Colon (tissue), 2 donors: ENCODE data around the gene NFYA.

ENCODE experiments used
- FAIRE-seq: peaks from 2 replicates; lab custom pipeline; 2012; peaks lifted over from hg19 to GRCh38; lab: Jason Lieb, UNC
- donor health status: control.
- donor health status: control.

The NFYA gene

DNA sequence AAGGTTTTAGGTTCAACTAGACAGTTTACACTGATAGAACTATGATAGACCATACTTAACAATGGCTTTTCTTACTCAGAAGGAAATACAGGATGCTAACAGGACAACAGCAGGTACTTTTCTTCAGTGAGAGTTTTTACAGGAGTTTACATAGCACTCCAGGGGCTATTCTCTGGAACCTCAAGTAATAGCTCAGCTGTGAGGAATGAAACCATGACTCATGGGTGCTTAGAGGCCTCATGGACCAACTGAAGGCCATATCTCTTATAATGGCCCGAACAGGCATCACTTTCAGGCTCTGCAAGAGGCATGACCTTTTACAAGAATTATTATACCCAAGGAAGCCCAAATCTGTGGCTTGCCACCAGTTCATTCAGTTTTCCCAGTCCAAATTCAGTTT is 49.6 kb downstream of the NFYA start:
- FAIRE-seq: no peak

DNA sequence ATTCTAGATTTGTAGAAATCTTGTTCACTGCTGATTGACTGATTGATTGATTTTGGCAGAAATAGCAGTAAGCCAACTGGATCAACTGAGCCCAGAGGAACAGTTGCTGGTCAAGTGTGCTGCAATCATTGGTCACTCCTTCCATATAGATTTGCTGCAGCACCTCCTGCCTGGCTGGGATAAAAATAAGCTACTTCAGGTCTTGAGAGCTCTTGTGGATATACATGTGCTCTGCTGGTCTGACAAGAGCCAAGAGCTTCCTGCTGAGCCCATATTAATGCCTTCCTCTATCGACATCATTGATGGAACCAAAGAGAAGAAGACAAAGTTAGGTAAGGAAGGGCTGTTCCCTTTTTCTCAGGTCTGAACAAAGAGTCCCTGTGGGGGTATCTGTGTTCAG is 50.1 kb downstream of the NFYA start:
- no peak for FAIRE-seq

DNA sequence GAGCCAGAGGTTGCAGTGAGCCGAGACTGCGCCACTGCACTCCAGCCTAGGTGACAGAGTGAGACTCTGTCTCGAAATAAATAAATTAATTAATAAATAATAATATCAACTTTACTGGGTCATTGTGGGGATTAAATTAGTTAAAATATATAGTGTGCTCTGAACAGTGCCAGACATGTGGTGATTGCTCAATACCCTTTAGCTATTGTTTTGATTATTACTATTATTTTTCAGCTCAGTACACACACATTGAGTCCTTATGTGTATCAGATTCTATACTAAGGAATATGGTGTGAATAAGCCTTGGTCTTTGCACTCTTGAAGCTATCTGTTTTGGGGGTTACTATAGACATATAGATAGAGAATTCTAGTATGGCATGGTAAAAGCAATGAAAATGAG is 52.5 kb downstream of the NFYA start:
- FAIRE-seq: no peak

DNA sequence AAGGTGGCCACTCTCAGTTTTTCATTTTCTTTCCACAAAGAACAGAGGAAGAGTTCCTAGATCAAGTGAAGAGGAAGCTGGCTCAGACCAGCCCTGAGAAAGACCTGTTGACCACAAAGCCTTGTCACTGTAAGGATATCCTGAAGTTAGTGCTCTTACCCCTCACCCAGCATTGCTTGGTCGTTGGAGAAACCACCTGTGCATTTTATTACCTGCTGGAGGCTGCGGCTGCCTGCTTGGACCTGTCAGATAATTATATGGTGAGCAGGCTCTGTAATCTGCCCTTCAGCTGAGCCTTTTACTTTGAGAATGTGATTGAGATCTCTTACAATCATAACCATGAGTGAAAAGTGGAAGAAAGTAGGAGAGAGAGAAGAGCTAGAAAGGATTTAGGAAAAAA is 59.5 kb downstream of the NFYA start:
- FAIRE-seq: no peak

DNA sequence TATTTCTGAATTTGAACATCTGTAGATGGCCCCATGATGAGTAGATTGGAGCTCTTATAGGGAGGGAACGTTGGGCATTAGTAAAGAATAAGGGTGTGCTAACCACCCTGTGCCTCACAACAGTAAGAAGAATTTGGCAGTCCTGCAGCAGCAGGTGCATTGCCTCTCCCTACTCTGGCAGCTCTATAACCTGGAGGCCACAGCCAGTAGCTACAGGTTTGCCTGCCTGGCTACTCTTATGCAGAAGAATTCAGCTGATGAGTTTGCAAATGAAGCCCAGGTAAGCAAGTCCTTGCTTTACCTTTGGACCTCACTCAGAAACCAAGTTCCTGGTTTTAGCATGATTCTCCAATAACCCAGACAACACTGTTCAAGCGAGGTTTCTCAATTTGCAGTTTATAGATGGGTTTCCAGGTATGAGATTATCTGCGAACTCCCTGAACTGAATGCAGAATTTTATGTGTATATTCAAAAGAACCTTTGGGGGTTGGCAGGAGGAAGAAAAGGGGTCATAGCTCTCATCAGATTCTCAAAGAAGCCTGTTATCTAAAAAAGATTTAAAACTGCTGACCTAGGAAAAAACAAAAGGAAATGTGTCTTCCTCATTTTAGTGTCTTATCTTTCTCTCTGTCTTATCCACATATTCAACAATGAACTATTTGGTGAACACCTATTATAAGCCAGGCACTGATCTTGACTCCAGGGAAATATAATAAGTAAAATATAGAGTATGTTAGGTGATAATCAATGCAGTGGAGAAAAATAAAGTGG is 62.5 kb downstream of the NFYA start:
- no peak for FAIRE-seq

DNA sequence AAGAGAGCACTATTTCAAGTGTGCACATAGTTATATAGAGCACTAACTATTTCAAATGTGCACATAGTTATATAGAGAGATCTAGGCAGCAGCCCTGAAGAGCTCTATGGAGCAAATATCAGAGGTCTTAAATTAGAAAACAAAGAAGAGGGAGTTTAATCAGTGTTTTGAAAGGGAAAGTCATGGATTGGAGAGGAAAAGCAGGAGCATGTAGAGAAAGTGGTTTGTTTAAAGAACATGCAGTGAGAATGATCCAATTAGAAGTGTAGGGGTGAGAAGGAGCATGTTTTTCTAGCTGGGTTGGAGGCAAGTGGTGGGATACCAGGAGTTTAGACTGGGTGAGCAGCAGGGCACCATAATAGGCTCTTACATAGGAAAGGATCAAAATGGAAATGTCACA is 64.1 kb downstream of the NFYA start:
- no peak for FAIRE-seq

DNA sequence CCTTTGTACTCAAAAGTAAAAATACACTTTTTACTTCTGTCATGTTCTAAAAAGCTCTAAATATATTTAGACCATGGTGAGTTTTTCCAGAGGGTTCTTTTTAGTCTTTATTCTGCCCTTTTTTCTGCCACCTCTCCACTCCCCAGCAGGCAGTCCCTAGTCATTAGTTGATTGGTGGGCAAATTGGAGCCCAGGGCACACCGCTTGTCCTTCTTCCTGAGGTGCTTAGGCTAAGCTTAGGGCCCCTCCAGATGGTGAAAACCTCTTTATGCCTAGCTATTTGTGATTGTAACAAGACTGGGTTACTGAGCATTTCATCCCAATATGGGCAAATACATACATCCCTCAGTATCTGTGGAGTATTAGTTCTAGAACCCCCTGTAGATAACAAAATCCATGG is 75.1 kb downstream of the NFYA start:
- FAIRE-seq: no peak
